Caco-2 (cell line): Measurements from ENCODE around the gene ARF1. TPM values are rescaled to one million over a fixed set of nuclear protein-coding genes. Genes with fewer than 3 reads are reported as not detected.

Experiments used
- BruUV-seq: library from RNA; stranded (reverse); fragments of 400-500 nt; replicated peaks from 2 replicates; lab custom pipeline; 2021; lab: Mats Ljungman, UMichigan
- CTCF ChIA-PET: fragments of 300-600 bp; sonication (Branson Sonifier 250); formaldehyde crosslinking; loops from one replicate; lab custom pipeline; 2022; ENCODE audit warnings: antibody characterized with exemption; lab: Charles Lee
- POLR2A ChIA-PET: fragments of 300-600 bp; sonication (Branson Sonifier 250); formaldehyde crosslinking; loops from one replicate; lab custom pipeline; 2022; ENCODE audit warnings: antibody characterized with exemption; lab: Charles Lee
- DNase-seq, 2 experiments: peaks; one replicate each; pipeline versions ENCODE4 v3.0.0 to v3.0.0-alpha.2; 2020 to 2022
- H3K27me3 ChIP-seq: replicated peaks from 2 replicates; pipeline ENCODE4 v1.6.0; 2011; ENCODE audit warnings: low read length; ENCODE audit not compliant: control insufficient read depth, insufficient read depth
- H3K36me3 ChIP-seq: 2 replicates; pipeline ENCODE4 v1.5.1; 2011; ENCODE audit warnings: low read length; ENCODE audit not compliant: control insufficient read depth, insufficient read depth
- H3K4me1 ChIP-seq: fragments of 250-450 bp; sonication (Bioruptor Pico); 2 replicates; pipeline ENCODE4 v1.5.1; 2020; ENCODE audit warnings: mild to moderate bottlenecking
- H3K4me3 ChIP-seq: 2 replicates; pipeline ENCODE4 v1.5.1; 2011; ENCODE audit warnings: low read depth, mild to moderate bottlenecking, control low read depth, low read length
- H3K9me3 ChIP-seq: fragments of 250-450 bp; sonication (Bioruptor Pico); 2 replicates; pipeline ENCODE4 v1.5.1; 2020; ENCODE audit warnings: mild to moderate bottlenecking, moderate library complexity
- H3K27ac Mint-ChIP-seq: one replicate; pipeline ENCODE4 v1.8.0; 2022; ENCODE audit warnings: mixed read lengths; ENCODE audit not compliant: unreplicated experiment
- H3K27me3 Mint-ChIP-seq: one replicate; pipeline ENCODE4 v1.8.0; 2022; ENCODE audit warnings: mixed read lengths; ENCODE audit not compliant: insufficient read depth, unreplicated experiment
- H3K36me3 Mint-ChIP-seq: one replicate; pipeline ENCODE4 v1.8.0; 2022; ENCODE audit warnings: mild to moderate bottlenecking, mixed read lengths; ENCODE audit not compliant: insufficient read depth, unreplicated experiment
- H3K4me1 Mint-ChIP-seq: one replicate; pipeline ENCODE4 v1.8.0; 2022; ENCODE audit warnings: low read depth, mixed read lengths; ENCODE audit not compliant: unreplicated experiment
- H3K4me3 Mint-ChIP-seq: one replicate; pipeline ENCODE4 v1.8.0; 2022; ENCODE audit warnings: mild to moderate bottlenecking, moderate library complexity, mixed read lengths; ENCODE audit not compliant: unreplicated experiment
- H3K9me3 Mint-ChIP-seq: one replicate; pipeline ENCODE4 v1.8.0; 2022; ENCODE audit warnings: mixed read lengths; ENCODE audit not compliant: unreplicated experiment
- CTCF ChIP-seq, 2 experiments: fragments of 200-600 bp in 1 of 2; IDR thresholded peaks; 1 replicate in 1 of 2; 2 replicates in 1 of 2; pipeline versions ENCODE4 v1.5.1 to v1.8.0; 2011 to 2022; ENCODE audit warnings: antibody characterized with exemption in 1 of 2, control low read depth in 1 of 2, inconsistent platforms in 1 of 2, low read depth in 1 of 2, low read length in 1 of 2, mild to moderate bottlenecking in 1 of 2, moderate library complexity in 1 of 2; ENCODE audit not compliant: insufficient read depth in 1 of 2, severe bottlenecking in 1 of 2, unreplicated experiment in 1 of 2
- intact Hi-C: fragments of 100-400 bp; cut with micrococcal nuclease; formaldehyde crosslinking; loops from one replicate; pipeline ENCODE4 v1.10.0; 2022; ENCODE audit not compliant: unreplicated experiment
- total RNA-seq: library from RNA; stranded (reverse); gene quantifications from 2 replicates; pipeline ENCODE4 v1.2.3, GENCODE V29; 2022

Gene ARF1
- total RNA-seq, 1 experiment from 2014 or later = 378 TPM

- Mint-ChIP-seq H3K4me3 (no peak overlapping the region), H3K27me3 (peaks cover 6% of the 10 kb centered on the region), H3K36me3 (no peaks in the 10 kb centered on the region), H3K9me3 (no peaks in the 10 kb centered on the region), H3K4me1 (no peaks in the 10 kb centered on the region), H3K27ac (no peak overlapping the region)
- DNase-seq = no peak
- Histone ChIP-seq H3K4me1 (no peaks in the 10 kb centered on the region), H3K4me3 (no peak overlapping the region), H3K27me3 (no peaks in the 10 kb centered on the region), H3K36me3 (no peaks in the 10 kb centered on the region), H3K9me3 (no peaks in the 10 kb centered on the region)
- no peak for TF ChIP-seq CTCF (IDR thresholded peaks at IDR 0.05; ENCODE audit: insufficient read depth in 1 of 2, low read depth in 1 of 2, low read length in 1 of 2, severe bottlenecking in 1 of 2, unreplicated experiment in 1 of 2)
- intact Hi-C loops = no loop called here
- no TSS peak for BruUV-seq
- ChIA-PET CTCF (no interaction called here), POLR2A (no interaction called here)
These were observed 16.8 kb upstream of the ARF1 start for GRCh38 chr1:228065543-228066347.

GRCh38 chr1:228066416-228066815 is 16.1 kb upstream of the ARF1 start:
- intact Hi-C loops = no loop called here
- Mint-ChIP-seq H3K9me3 (no peaks in the 10 kb centered on the region), H3K4me1 (no peaks in the 10 kb centered on the region), H3K27me3 (peaks cover 6% of the 10 kb centered on the region), H3K27ac (no peak overlapping the region), H3K36me3 (no peaks in the 10 kb centered on the region), H3K4me3 (no peak overlapping the region)
- H3K27me3 ChIP-seq = no peaks in the 10 kb centered on the region
- BruUV-seq = no TSS peak
- POLR2A ChIA-PET = no interaction called here
- no peaks in the 10 kb centered on the region for H3K36me3 ChIP-seq
- no peak for DNase-seq
- no peaks in the 10 kb centered on the region for H3K9me3 ChIP-seq
- TF ChIP-seq CTCF (IDR thresholded peaks at IDR 0.05; ENCODE audit: insufficient read depth in 1 of 2, low read depth in 1 of 2, low read length in 1 of 2, severe bottlenecking in 1 of 2, unreplicated experiment in 1 of 2) = no peak
- no peak overlapping the region for H3K4me3 ChIP-seq
- CTCF ChIA-PET = no interaction called here
- H3K4me1 ChIP-seq = no peaks in the 10 kb centered on the region

DNA sequence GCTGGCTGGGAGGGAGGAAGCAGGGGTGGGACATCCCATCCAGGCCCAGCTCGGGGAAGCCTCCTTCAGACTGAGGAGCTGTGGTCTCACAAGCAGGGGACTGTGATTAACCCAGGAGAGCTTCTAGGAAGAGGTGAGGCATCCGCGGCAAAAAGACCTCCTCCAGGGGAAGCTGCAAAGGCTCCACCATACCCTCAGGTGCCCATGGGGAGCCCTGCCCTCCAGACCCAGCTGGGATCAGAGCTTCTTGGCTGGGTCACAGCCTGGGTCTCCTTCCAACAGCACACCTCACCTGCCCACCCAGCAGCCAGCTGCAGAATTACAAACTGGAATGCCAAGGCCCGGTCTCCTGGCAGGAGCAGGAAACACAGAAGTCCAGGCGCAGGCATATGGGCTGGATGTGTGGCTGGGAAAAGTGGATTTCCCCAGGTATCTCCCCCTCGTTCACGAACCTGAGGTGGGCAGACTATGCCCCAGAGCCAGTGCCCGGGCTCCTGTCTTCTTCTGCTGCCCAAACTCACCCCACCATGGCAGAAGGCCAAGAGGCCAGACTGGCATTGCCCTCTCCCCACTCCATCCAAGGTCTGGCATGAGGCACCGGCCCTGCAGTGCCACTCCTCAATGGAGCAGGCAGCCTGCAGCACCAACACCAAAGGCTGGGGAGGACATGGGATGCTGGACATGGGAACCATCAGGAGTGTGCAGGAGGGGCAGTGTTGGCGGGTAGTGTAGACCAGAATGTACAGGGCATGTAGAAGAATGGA is 15.4 kb upstream of the ARF1 start:
- Mint-ChIP-seq H3K36me3 (no peaks in the 10 kb centered on the region), H3K9me3 (no peaks in the 10 kb centered on the region), H3K27me3 (peaks cover 6% of the 10 kb centered on the region), H3K4me3 (no peak overlapping the region), H3K4me1 (no peaks in the 10 kb centered on the region), H3K27ac (no peak overlapping the region)
- no peaks in the 10 kb centered on the region for H3K27me3 ChIP-seq
- ChIA-PET CTCF (no interaction called here), POLR2A (no interaction called here)
- intact Hi-C loops = no loop called here
- no peaks in the 10 kb centered on the region for H3K4me1 ChIP-seq
- no peak for TF ChIP-seq CTCF (IDR thresholded peaks at IDR 0.05; ENCODE audit: insufficient read depth in 1 of 2, low read depth in 1 of 2, low read length in 1 of 2, severe bottlenecking in 1 of 2, unreplicated experiment in 1 of 2)
- H3K36me3 ChIP-seq = no peaks in the 10 kb centered on the region
- BruUV-seq = no TSS peak
- DNase-seq = no peak
- no peak overlapping the region for H3K4me3 ChIP-seq
- H3K9me3 ChIP-seq = no peaks in the 10 kb centered on the region
